Erythroblast (primary cell): ENCODE data around the gene ANKMY2.

Source experiments
- GATA1 ChIP-seq: IDR thresholded peaks from 2 replicates; pipeline ENCODE4 v1.6.1; 2011; ENCODE audit warnings: low read depth, mild to moderate bottlenecking, control low read depth, low read length, moderate library complexity
- POLR2A ChIP-seq: IDR thresholded peaks from 2 replicates; pipeline ENCODE4 v1.6.1; 2011; ENCODE audit warnings: mild to moderate bottlenecking, low read length

DNA sequence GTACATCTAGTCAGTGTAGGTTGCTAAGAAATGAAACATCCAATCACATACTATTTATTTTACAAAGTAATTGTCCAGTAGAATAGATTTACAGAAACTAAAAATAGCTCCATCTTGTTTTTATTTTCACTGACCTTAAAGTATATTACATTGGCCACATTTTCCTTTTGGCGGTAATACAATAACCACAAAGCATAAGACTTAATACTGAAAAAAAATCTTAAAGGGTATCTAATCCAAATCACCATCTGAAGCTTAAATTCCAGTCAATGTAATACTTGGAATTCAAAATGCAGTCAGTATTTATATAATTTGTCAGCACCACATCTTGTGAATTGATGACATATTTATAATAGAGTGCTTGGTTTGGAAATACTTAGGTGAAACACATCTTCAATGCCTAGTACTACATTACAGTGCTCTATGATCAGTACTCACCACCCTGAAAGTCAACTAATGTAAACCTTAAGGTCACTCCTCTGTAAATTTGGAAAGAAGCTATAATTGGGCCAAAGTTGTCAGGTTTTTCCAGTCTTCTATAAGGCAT is 8.9 kb downstream of the ANKMY2 start:
- TF ChIP-seq POLR2A (no peak), GATA1 (no peak)
